GM12874 (cell line): Measurements from ENCODE around the gene ATXN1.

Experiments used
- CTCF ChIP-seq: IDR thresholded peaks from 2 replicates; pipeline ENCODE4 v1.5.1; 2011; ENCODE audit warnings: low read depth, mild to moderate bottlenecking, control low read depth, low read length, moderate library complexity; ENCODE audit not compliant: insufficient read depth

ATXN1 gene

GRCh38 chr6:16562498-16562897 lies 198.8 kb downstream of the ATXN1 start:
- no peak for TF ChIP-seq CTCF

- no peak for TF ChIP-seq CTCF
Observed at GRCh38 chr6:16559071-16559470, 202.2 kb downstream of the ATXN1 start.

GRCh38 chr6:16555550-16555949 lies 205.7 kb downstream of the ATXN1 start:
- no peak for TF ChIP-seq CTCF

- TF ChIP-seq CTCF = no peak
Observed at GRCh38 chr6:16553531-16553930, 207.7 kb downstream of the ATXN1 start.

GRCh38 chr6:16551466-16551865 lies 209.8 kb downstream of the ATXN1 start:
- TF ChIP-seq CTCF = no peak

- TF ChIP-seq CTCF = no peak
Observed at GRCh38 chr6:16548121-16548520, 213.1 kb downstream of the ATXN1 start.

- TF ChIP-seq CTCF = no peak
Observed at GRCh38 chr6:16547587-16547986, 213.7 kb downstream of the ATXN1 start.

GRCh38 chr6:16546861-16547260 lies 214.4 kb downstream of the ATXN1 start:
- no peak for TF ChIP-seq CTCF
